ENCODE data around the gene TENM4. TPM values are rescaled to one million over a fixed set of nuclear protein-coding genes. Genes with fewer than 3 reads are reported as not detected.

TENM4 gene
- total RNA-seq, 1 donor from 2014 or later = 0.63 TPM

DNA sequence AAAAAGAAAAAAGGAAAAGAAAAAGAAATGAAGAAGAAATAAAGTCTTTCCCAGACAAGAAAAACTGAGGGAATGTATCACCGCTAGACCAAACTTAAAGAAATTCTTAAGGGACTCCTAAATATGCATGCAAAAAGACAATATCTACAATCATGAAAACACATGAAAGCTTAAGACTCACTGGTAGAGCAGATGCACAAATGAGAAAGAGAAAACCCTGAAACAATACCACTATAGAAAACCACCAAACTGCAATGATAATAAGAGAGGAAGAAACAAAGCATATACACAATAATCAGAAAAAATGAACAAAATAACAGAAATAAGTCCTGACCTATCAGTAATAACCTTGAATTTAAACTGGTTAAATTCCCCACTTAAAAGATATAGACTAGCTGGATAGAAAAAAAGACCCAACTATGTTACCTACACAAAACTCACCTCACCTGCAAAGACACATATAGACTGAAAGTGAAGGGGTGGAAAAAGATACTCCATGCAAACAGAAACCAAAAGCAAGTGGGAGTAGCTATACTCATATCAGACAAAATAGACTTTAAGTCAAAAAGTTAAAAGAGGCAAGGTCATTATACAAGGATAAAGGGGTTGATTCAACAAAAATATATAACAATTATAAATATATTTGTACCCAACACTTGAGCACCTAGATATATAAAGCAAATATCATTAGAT, 804.9 kb downstream of the TENM4 start:
- Histone ChIP-seq H3K4me1 (no peaks in the 10 kb centered on the region), H3K9me3 (replicated peaks) (peaks cover 23% of the 10 kb centered on the region), H3K36me3 (no peaks in the 10 kb centered on the region), H3K27ac (replicated peaks) (no peak overlapping the region), H3K27me3 (ENCODE audit: low read depth) (peaks cover 40% of the 10 kb centered on the region), H3K4me3 (no peak overlapping the region)
- TF ChIP-seq, protein P1, sequence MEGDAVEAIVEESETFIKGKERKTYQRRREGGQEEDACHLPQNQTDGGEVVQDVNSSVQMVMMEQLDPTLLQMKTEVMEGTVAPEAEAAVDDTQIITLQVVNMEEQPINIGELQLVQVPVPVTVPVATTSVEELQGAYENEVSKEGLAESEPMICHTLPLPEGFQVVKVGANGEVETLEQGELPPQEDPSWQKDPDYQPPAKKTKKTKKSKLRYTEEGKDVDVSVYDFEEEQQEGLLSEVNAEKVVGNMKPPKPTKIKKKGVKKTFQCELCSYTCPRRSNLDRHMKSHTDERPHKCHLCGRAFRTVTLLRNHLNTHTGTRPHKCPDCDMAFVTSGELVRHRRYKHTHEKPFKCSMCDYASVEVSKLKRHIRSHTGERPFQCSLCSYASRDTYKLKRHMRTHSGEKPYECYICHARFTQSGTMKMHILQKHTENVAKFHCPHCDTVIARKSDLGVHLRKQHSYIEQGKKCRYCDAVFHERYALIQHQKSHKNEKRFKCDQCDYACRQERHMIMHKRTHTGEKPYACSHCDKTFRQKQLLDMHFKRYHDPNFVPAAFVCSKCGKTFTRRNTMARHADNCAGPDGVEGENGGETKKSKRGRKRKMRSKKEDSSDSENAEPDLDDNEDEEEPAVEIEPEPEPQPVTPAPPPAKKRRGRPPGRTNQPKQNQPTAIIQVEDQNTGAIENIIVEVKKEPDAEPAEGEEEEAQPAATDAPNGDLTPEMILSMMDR (IDR thresholded peaks at IDR 0.05; ENCODE audit: borderline replicate concordance) = no peak
- no peak for DNase-seq
- intact Hi-C loops (cut with micrococcal nuclease) = no loop called here

DNA sequence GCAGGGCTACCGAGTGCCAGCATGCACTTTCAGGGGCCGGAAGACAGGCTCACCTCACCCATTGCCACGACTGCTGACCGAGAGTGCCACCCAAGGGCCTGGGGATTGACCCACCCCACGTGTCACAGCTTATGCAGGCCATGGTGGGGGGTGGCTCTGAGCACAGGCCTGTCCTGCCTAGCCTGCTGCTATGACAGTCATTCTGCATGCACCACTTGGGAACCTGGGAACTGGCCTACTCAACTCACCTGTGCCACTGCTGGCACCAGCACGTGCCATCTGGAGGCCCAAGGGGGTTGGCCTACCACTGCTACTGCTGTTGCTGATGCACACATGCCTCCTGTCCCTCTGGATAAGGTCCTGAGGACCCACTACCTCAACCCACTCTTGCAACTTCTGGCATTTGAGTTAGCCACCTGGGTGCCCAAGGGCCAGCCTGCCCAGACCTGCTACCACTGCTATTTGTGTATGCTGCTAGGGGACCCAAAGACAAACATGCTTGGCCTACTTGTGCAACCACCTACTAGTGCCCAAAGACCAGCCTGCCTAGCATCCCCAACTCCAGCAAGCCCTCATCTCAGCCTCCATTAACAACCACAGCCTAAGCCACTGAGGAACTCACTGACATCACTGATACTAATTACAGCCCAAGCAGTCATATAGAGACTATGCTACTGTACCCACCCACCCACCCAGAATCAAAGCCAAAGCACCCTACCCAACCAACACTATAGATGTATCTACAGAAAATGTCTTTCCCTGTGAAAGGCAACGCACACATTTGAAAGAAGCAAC, 807.1 kb downstream of the TENM4 start:
- Histone ChIP-seq H3K4me3 (no peak overlapping the region), H3K9me3 (replicated peaks) (peaks cover 42% of the 10 kb centered on the region), H3K27ac (replicated peaks) (no peak overlapping the region), H3K36me3 (no peaks in the 10 kb centered on the region), H3K4me1 (no peaks in the 10 kb centered on the region), H3K27me3 (ENCODE audit: low read depth) (peaks cover 40% of the 10 kb centered on the region)
- DNase-seq = no peak
- TF ChIP-seq, protein P1 (IDR thresholded peaks at IDR 0.05; ENCODE audit: borderline replicate concordance) = no peak
- intact Hi-C loops (cut with micrococcal nuclease) = no loop called here

DNA sequence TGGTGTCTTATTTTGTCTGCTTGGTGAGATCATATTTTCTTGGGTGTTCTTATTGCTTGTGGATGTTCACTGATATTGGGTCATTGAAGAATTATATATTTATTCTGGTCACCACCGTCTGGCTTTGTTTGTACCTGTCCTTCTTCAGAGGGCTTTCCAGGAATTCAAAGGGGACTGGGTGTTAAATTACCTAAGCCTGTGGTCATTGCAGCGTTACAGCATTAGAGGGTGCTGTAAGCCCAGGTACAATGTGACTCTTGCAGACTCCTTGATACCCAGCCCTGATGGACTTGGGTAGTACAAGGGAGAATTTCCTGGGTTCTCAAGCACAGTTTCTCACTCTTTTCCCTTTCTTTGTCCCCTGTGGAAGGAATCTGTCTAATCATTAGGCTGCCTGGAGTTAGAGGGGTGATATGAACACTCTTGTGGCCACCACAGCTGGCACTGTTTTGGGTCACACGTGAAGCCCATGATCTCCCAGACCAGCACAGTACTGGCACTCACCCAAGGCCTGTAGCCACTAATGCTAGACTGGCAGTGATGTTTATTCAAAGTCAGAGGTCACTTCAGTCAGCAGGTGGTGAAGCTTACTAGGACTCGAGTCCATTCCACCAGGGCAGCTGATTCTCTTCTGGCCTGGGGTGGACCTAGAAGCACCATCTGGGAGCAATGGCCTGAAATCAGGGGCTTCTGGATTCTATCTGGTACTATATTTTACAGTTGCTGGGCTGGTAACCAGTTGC, 810.1 kb downstream of the TENM4 start:
- intact Hi-C loops (cut with micrococcal nuclease) = no loop called here
- Histone ChIP-seq H3K9me3 (replicated peaks) (peaks cover 52% of the 10 kb centered on the region), H3K27me3 (ENCODE audit: low read depth) (peaks cover 25% of the 10 kb centered on the region), H3K4me1 (no peaks in the 10 kb centered on the region), H3K4me3 (no peak overlapping the region), H3K27ac (replicated peaks) (no peak overlapping the region), H3K36me3 (no peaks in the 10 kb centered on the region)
- TF ChIP-seq, protein P1 (IDR thresholded peaks at IDR 0.05; ENCODE audit: borderline replicate concordance) = no peak
- no peak for DNase-seq

DNA sequence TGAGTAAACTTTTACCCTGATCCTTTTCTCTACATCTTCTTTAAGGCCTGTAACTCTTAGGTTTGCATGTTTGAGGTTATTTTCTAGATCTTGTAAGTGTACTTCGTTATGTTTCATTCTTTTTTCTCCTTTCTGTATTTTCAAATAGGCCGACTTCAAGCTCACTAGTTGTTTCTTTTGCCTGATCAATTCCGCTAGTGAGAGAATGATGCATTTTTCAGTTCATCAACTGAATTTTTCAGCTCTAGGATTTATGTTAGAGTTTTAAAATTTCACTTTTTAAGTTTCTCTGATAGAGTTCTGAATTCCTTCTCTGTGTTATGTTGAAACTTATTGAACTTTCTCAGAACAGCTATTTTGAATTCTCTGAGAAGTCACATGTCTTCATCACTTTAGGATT, 810.7 kb downstream of the TENM4 start:
- H3K4me3 ChIP-seq = no peak overlapping the region
- no peaks in the 10 kb centered on the region for H3K36me3 ChIP-seq
- peaks cover 49% of the 10 kb centered on the region for H3K9me3 ChIP-seq (replicated peaks)
- DNase-seq = no peak
- TF ChIP-seq, protein P1 (IDR thresholded peaks at IDR 0.05; ENCODE audit: borderline replicate concordance) = no peak
- H3K27ac ChIP-seq (replicated peaks) = no peak overlapping the region
- intact Hi-C loops (cut with micrococcal nuclease) = no loop called here
- no peaks in the 10 kb centered on the region for H3K4me1 ChIP-seq
- peaks cover 19% of the 10 kb centered on the region for H3K27me3 ChIP-seq (ENCODE audit: low read depth)

DNA sequence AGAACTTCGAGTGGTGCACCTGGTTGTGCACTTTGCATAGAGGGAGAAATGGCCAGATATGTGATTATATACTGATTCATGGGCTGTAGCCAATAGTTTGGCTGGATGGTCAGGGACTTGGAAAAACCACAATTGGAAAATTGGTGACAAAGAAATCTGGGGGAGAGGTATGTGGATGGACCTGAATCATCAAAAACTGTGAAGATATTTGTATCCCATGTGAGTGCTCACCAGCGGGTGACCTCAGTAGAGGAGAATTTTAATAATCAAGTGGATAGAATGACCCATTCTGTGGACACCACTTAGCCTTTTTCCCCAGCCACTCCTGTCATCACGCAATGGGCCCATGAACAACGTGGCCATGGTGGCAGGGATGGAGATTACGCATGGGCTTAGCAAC, 818.2 kb downstream of the TENM4 start:
- intact Hi-C loops (cut with micrococcal nuclease) = no loop called here
- peaks cover 29% of the 10 kb centered on the region for H3K9me3 ChIP-seq (replicated peaks)
- H3K27ac ChIP-seq (replicated peaks) = no peak overlapping the region
- H3K4me3 ChIP-seq = no peak overlapping the region
- H3K27me3 ChIP-seq (ENCODE audit: low read depth) = no peaks in the 10 kb centered on the region
- no peaks in the 10 kb centered on the region for H3K4me1 ChIP-seq
- TF ChIP-seq, protein P1 (IDR thresholded peaks at IDR 0.05; ENCODE audit: borderline replicate concordance) = no peak
- DNase-seq = no peak
- H3K36me3 ChIP-seq = no peaks in the 10 kb centered on the region
